ENCODE data around the gene ABCC8. TPM values are rescaled to one million over a fixed set of nuclear protein-coding genes. Genes with fewer than 3 reads are reported as not detected.

ABCC8 gene
- polyA plus RNA-seq, 3 donors, result not detected

- H3K9me3 ChIP-seq (replicated peaks in 1 of 2; ENCODE audit: control insufficient read depth in 1 of 2, insufficient read depth in 1 of 2, low read length in 2 of 2), result no peaks in the 10 kb centered on the region
- Mint-ChIP-seq H3K27ac (no peak overlapping the region), H3K4me1 (no peaks in the 10 kb centered on the region), H3K9me3 (no peaks in the 10 kb centered on the region), H3K4me3 (no peak overlapping the region), H3K36me3 (peaks cover 5 to 13% of the 10 kb centered on the region in 2 donors), H3K27me3 (ENCODE audit: low read depth in 3 of 3) (no peaks in the 10 kb centered on the region)
- DNase-seq, result no peak
- no peaks in the 10 kb centered on the region for H4K20me1 ChIP-seq (ENCODE audit: insufficient read depth, low read length)
- H3K4me2 ChIP-seq (replicated peaks; ENCODE audit: extremely low read depth, low read length, poor library complexity, severe bottlenecking), result no peak overlapping the region
- H3K27me3 ChIP-seq (ENCODE audit: control insufficient read depth in 2 of 2, insufficient read depth in 2 of 2, low read length in 2 of 2), result no peaks in the 10 kb centered on the region
- H3K36me3 ChIP-seq (replicated peaks in 1 of 2; ENCODE audit: control insufficient read depth in 1 of 2, insufficient read depth in 2 of 2, low read length in 2 of 2), result peaks cover 0 to 13% of the 10 kb centered on the region in 2 donors
- no peak overlapping the region for H2AFZ ChIP-seq (ENCODE audit: insufficient read depth, low read depth, low read length, poor library complexity, severe bottlenecking)
- TF ChIP-seq, protein P1, sequence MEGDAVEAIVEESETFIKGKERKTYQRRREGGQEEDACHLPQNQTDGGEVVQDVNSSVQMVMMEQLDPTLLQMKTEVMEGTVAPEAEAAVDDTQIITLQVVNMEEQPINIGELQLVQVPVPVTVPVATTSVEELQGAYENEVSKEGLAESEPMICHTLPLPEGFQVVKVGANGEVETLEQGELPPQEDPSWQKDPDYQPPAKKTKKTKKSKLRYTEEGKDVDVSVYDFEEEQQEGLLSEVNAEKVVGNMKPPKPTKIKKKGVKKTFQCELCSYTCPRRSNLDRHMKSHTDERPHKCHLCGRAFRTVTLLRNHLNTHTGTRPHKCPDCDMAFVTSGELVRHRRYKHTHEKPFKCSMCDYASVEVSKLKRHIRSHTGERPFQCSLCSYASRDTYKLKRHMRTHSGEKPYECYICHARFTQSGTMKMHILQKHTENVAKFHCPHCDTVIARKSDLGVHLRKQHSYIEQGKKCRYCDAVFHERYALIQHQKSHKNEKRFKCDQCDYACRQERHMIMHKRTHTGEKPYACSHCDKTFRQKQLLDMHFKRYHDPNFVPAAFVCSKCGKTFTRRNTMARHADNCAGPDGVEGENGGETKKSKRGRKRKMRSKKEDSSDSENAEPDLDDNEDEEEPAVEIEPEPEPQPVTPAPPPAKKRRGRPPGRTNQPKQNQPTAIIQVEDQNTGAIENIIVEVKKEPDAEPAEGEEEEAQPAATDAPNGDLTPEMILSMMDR (IDR thresholded peaks at IDR 0.05), result no peak
- H3K4me3 ChIP-seq (replicated peaks in 1 of 3; ENCODE audit: low read depth in 2 of 3, low read length in 3 of 3), result no peak overlapping the region
- no peaks in the 10 kb centered on the region for H3K79me2 ChIP-seq (ENCODE audit: insufficient read depth, low read length)
- H3K27ac ChIP-seq (ENCODE audit: low read depth in 1 of 2, low read length in 2 of 2), result no peak overlapping the region
- no peaks in the 10 kb centered on the region for H3K4me1 ChIP-seq (ENCODE audit: control insufficient read depth in 1 of 2, insufficient read depth in 2 of 2, low read length in 2 of 2)
- H3K9ac ChIP-seq (ENCODE audit: insufficient read depth, low read length, poor library complexity, severe bottlenecking), result no peak overlapping the region
- intact Hi-C loops (cut with micrococcal nuclease), result no loop called here
- WGBS (ENCODE audit: insufficient coverage), result 100% methylated on average over 1 of the region's 2 CpGs
Observed at GRCh38 chr11:17343257-17343656, 133.4 kb downstream of the ABCC8 start.

Other genes with a start within 250 kb of the ABCC8 start
- 10 to 100 TPM in 2 of 3 donors, 1 to 10 TPM in 1; 8.6 to 41.3 (median 31.4) TPM for gene NUCB2, start 200.1 kb downstream of the ABCC8 start, polyA plus RNA-seq
- gene NCR3LG1, start 125.0 kb downstream of the ABCC8 start, polyA plus RNA-seq, result 1 to 10 TPM in 1 of 3 donors, under 1 TPM in 2; 0.05 to 1.1 (median 0.15) TPM
- gene KCNJ11, start 88.2 kb downstream of the ABCC8 start, polyA plus RNA-seq, result under 1 TPM in 1 of 3 donors, not detected in 2; 0.09 TPM
- not detected for gene USH1C, start 67.6 kb upstream of the ABCC8 start, polyA plus RNA-seq
- gene OTOG, start 70.4 kb upstream of the ABCC8 start, polyA plus RNA-seq, result not detected
- not detected for gene MYOD1, start 242.7 kb upstream of the ABCC8 start, polyA plus RNA-seq

Measured in CD14-positive monocyte (primary cell).